Smooth muscle cell (in vitro differentiated cells): Measurements from ENCODE around the gene NAAA. TPM values are rescaled to one million over a fixed set of nuclear protein-coding genes. Genes with fewer than 3 reads are reported as not detected.
"Not testable (repeated sequence)": the region's sequence is repeated elsewhere in the genome, so short reads cannot be mapped to it uniquely, and the experiment has no call there.

ENCODE experiments used
- DNase-seq: peaks from one replicate; lab custom pipeline; 2025; ENCODE audit not compliant: unreplicated experiment; lab: John Stamatoyannopoulos, UW
- H2AFZ ChIP-seq: fragments of 200-600 bp; sonication (generic); 2 replicates; pipeline ENCODE4 v1.6.0; 2016; ENCODE audit warnings: antibody characterized with exemption, low read depth, mild to moderate bottlenecking
- H3F3A ChIP-seq: fragments of 200-600 bp; sonication (generic); 2 replicates; pipeline ENCODE4 v1.6.0; 2017; ENCODE audit warnings: antibody characterized with exemption, low read depth
- H3K27ac ChIP-seq: fragments of 200-600 bp; sonication (generic); 2 replicates; pipeline ENCODE4 v1.5.1; 2016; ENCODE audit warnings: low read depth, mild to moderate bottlenecking
- H3K27me3 ChIP-seq: fragments of 200-600 bp; sonication (generic); 2 replicates; pipeline ENCODE4 v1.6.1; 2016; ENCODE audit warnings: low read depth, mild to moderate bottlenecking
- H3K36me3 ChIP-seq: fragments of 200-600 bp; sonication (generic); 2 replicates; pipeline ENCODE4 v1.5.1; 2016; ENCODE audit warnings: low read depth
- H3K4me1 ChIP-seq: fragments of 200-600 bp; sonication (generic); 2 replicates; pipeline ENCODE4 v1.5.1; 2016; ENCODE audit warnings: low read depth
- H3K4me2 ChIP-seq: fragments of 200-600 bp; sonication (generic); 2 replicates; pipeline ENCODE4 v1.6.0; 2016; ENCODE audit warnings: mild to moderate bottlenecking
- H3K4me3 ChIP-seq: fragments of 200-600 bp; sonication (generic); 2 replicates; pipeline ENCODE4 v1.5.1; 2016; ENCODE audit warnings: mild to moderate bottlenecking
- H3K79me2 ChIP-seq: fragments of 200-600 bp; sonication (generic); 2 replicates; pipeline ENCODE4 v1.6.0; 2016; ENCODE audit warnings: low read depth, mild to moderate bottlenecking
- H3K9ac ChIP-seq: fragments of 200-600 bp; sonication (generic); 2 replicates; pipeline ENCODE4 v1.6.0; 2016; ENCODE audit warnings: low read depth
- H3K9me3 ChIP-seq: fragments of 200-600 bp; sonication (generic); replicated peaks from 2 replicates; pipeline ENCODE4 v1.5.1; 2016; ENCODE audit warnings: low read depth
- H4K20me1 ChIP-seq: fragments of 200-600 bp; sonication (generic); 2 replicates; pipeline ENCODE4 v1.6.0; 2016; ENCODE audit warnings: low read depth
- CTCF ChIP-seq: fragments of 200-600 bp; sonication (generic); IDR thresholded peaks from 2 replicates; pipeline ENCODE4 v1.5.1; 2017; ENCODE audit warnings: borderline replicate concordance, mild to moderate bottlenecking, antibody characterized with exemption; ENCODE audit not compliant: insufficient read depth, poor library complexity, severe bottlenecking
- WGBS: methylation state at CpG from one replicate; pipeline ENCODE4 v1.1.7; 2016; ENCODE audit warnings: low lambda C conversion rate; 5-methylcytosine and 5-hydroxymethylcytosine counted together
- polyA plus RNA-seq: library from polyadenylated mRNA; unstranded; fragments of >200 nt; fragmentation: Nextera tagmentation; extraction: Ambion mirVana; gene quantifications from 2 replicates; pipeline ENCODE4 v1.2.1, GENCODE V29; 2016
- total RNA-seq: library from RNA; depleted of rRNA; stranded (reverse); fragments of >200 nt; gene quantifications from 2 replicates; pipeline ENCODE4 v1.2.3, GENCODE V29; 2014

Gene NAAA
- total and polyA plus RNA-seq, 2 experiments from 2014 or later: 14.9 to 27.7 TPM

GRCh38 chr4:75935628-75936027 lies 5.2 kb downstream of the NAAA start:
- H3K9me3 ChIP-seq: no peaks in the 10 kb centered on the region
- no peaks in the 10 kb centered on the region for H3K4me1 ChIP-seq
- no peak for TF ChIP-seq CTCF
- no peak overlapping the region for H3K9ac ChIP-seq
- no peaks in the 10 kb centered on the region for H3K79me2 ChIP-seq
- H3K4me2 ChIP-seq: no peak overlapping the region
- no peaks in the 10 kb centered on the region for H4K20me1 ChIP-seq
- no peak for DNase-seq
- H3F3A ChIP-seq: no peaks in the 10 kb centered on the region
- 89% methylated on average over 1 of the region's 1 CpG for WGBS
- no peak overlapping the region for H3K4me3 ChIP-seq
- no peaks in the 10 kb centered on the region for H3K27me3 ChIP-seq
- no peaks in the 10 kb centered on the region for H3K36me3 ChIP-seq
- H3K27ac ChIP-seq: no peak overlapping the region
- H2AFZ ChIP-seq: no peak overlapping the region

- no peaks in the 10 kb centered on the region for H3K4me1 ChIP-seq
- TF ChIP-seq CTCF: no peak
- no peak overlapping the region for H2AFZ ChIP-seq
- no peak for DNase-seq
- no peaks in the 10 kb centered on the region for H3K9me3 ChIP-seq
- no peaks in the 10 kb centered on the region for H3K36me3 ChIP-seq
- no peak overlapping the region for H3K9ac ChIP-seq
- no peaks in the 10 kb centered on the region for H4K20me1 ChIP-seq
- no peaks in the 10 kb centered on the region for H3F3A ChIP-seq
- 93% methylated on average over 3 of the region's 3 CpGs for WGBS
- H3K79me2 ChIP-seq: no peaks in the 10 kb centered on the region
- no peak overlapping the region for H3K4me2 ChIP-seq
- H3K27ac ChIP-seq: no peak overlapping the region
- H3K27me3 ChIP-seq: no peaks in the 10 kb centered on the region
- no peak overlapping the region for H3K4me3 ChIP-seq
These were observed 10.7 kb downstream of the NAAA start for GRCh38 chr4:75930152-75930551.

- H3K4me3 ChIP-seq, DNase-seq, H2AFZ ChIP-seq, H4K20me1 ChIP-seq, H3K79me2 ChIP-seq, H3K4me1 ChIP-seq, H3F3A ChIP-seq, H3K9me3 ChIP-seq, H3K36me3 ChIP-seq, H3K27me3 ChIP-seq, H3K4me2 ChIP-seq, H3K9ac ChIP-seq, H3K27ac ChIP-seq: not testable (repeated sequence)
- 92% methylated on average over 11 of the region's 11 CpGs for WGBS
These were observed 15.9 kb downstream of the NAAA start for GRCh38 chr4:75924916-75925315.

- Histone ChIP-seq H3K4me3 (no peak overlapping the region), H3K4me1 (no peaks in the 10 kb centered on the region), H3F3A (no peaks in the 10 kb centered on the region), H3K9ac (no peak overlapping the region), H3K9me3 (no peaks in the 10 kb centered on the region), H3K36me3 (no peaks in the 10 kb centered on the region), H3K27me3 (no peaks in the 10 kb centered on the region), H3K27ac (no peak overlapping the region), H2AFZ (no peak overlapping the region), H4K20me1 (no peaks in the 10 kb centered on the region), H3K79me2 (no peaks in the 10 kb centered on the region), H3K4me2 (no peak overlapping the region)
- 95% methylated on average over 5 of the region's 5 CpGs for WGBS
- no peak for TF ChIP-seq CTCF
- DNase-seq: no peak
These were observed 16.4 kb downstream of the NAAA start for GRCh38 chr4:75924309-75924827.
